Heart left ventricle (tissue), 13 donors: ENCODE data around the gene GPR176.

ENCODE experiments used
- CTCF ChIP-seq, 12 donors: fragments of 200-600 bp; sonication (generic) in 4 of 12; IDR thresholded peaks; one replicate each; pipeline versions ENCODE4 v1.5.0 to v1.8.0; 2018 to 2022; ENCODE audit warnings: antibody characterized with exemption in 12 of 12, mild to moderate bottlenecking in 5 of 12
- POLR2A ChIP-seq, 2 donors: fragments of 450-650 bp; IDR thresholded peaks; one replicate each; pipeline ENCODE4 v1.6.1; 2017; ENCODE audit warnings: antibody characterized with exemption in 2 of 2, mild to moderate bottlenecking in 2 of 2, moderate library complexity in 2 of 2
- donor health status: ischemic (EF 13 %, LVEDD 7.1; RV severe dilation, severe dysfunction).
- donor health status: DM: no; HTN: yes; CAD: no.
- donor health status: DM: no; HTN: no; CAD: no.
- donor health status: ischemic (EF 25% LVEDD 6.9; RV normal size, moderate dysfunction).
- donor health status: ischemic (EF 25% LVEDD 5.7; RV mildly dilated, moderate dysfunction).
- donor health status: ischemic (EF 35%, LVEDD 5.7; RV mildly dilated, moderate dysfunction).
- donor health status: nonischemic (EF 11% LVEDD 7.7; RV severe dilation, severe dysfunction).
- donor health status: DM: yes; HTN: yes; CAD: no.
- donor health status: PGD.
- donor health status: ischemic (EF 29% LVEDD 5.4; RV normal size, mild dysfunction).
- donor health status: nonischemic (EF 23%, LVEDD 6.1; RV moderate dilation, normal function).

- no peak for TF ChIP-seq CTCF (IDR thresholded peaks at IDR 0.05)
- TF ChIP-seq POLR2A (IDR thresholded peaks at IDR 0.05): no peak
These were observed 1.2 kb downstream of the GPR176 start for GRCh38 chr15:39918688-39919385.
